Activated T-cell treated with anti-CD3 and anti-CD28 coated beads, Interleukin-2, amount 50 U/mL, for 24 hours (primary cell): Measurements from ENCODE around the gene CPNE9.

Experiments used
- DNase-seq: peaks from one replicate; pipeline ENCODE4 v3.0.0-alpha.2; 2020
- H3K27ac Mint-ChIP-seq: 2 replicates; pipeline ENCODE4 v1.8.0; 2020; ENCODE audit warnings: mild to moderate bottlenecking, mixed read lengths
- H3K27me3 Mint-ChIP-seq: 2 replicates; pipeline ENCODE4 v1.8.0; 2020; ENCODE audit warnings: mixed read lengths
- H3K36me3 Mint-ChIP-seq: 2 replicates; pipeline ENCODE4 v1.8.0; 2020; ENCODE audit warnings: low read depth, mixed read lengths
- H3K4me1 Mint-ChIP-seq: 2 replicates; pipeline ENCODE4 v1.8.0; 2020; ENCODE audit warnings: low read depth, mixed read lengths
- H3K4me3 Mint-ChIP-seq: 2 replicates; pipeline ENCODE4 v1.8.0; 2020; ENCODE audit warnings: mild to moderate bottlenecking, moderate library complexity, mixed read lengths
- H3K9me3 Mint-ChIP-seq: 2 replicates; pipeline ENCODE4 v1.8.0; 2020; ENCODE audit warnings: mixed read lengths

The CPNE9 gene

GRCh38 chr3:9703736-9704346 is at the start of gene CPNE9:
CPNE9 (plus strand) TSS chr3:9703833; CDS start chr3:9703997, 164 bp downstream.
- no peak for DNase-seq
- Mint-ChIP-seq H3K4me3 (peak within 1 kb of the TSS; percentile 53), H3K9me3 (no peaks in the 10 kb centered on the region), H3K27me3 (peaks cover 29% of the 10 kb centered on the region), H3K4me1 (peaks cover 12% of the 10 kb centered on the region), H3K27ac (no peak within 1 kb of the TSS), H3K36me3 (peaks cover 37% of the 10 kb centered on the region)

- peaks cover 94% of the 10 kb centered on the region for H3K36me3 Mint-ChIP-seq
- no peak overlapping the region for H3K27ac Mint-ChIP-seq
- peaks cover 11% of the 10 kb centered on the region for H3K4me1 Mint-ChIP-seq
- no peaks in the 10 kb centered on the region for H3K9me3 Mint-ChIP-seq
- H3K27me3 Mint-ChIP-seq: no peaks in the 10 kb centered on the region
- no peak for DNase-seq
- no peak overlapping the region for H3K4me3 Mint-ChIP-seq
Measured at GRCh38 chr3:9659849-9660248, 43.8 kb upstream of the CPNE9 start.

- H3K36me3 Mint-ChIP-seq: peaks cover 93% of the 10 kb centered on the region
- no peaks in the 10 kb centered on the region for H3K27me3 Mint-ChIP-seq
- no peak for DNase-seq
- no peak overlapping the region for H3K27ac Mint-ChIP-seq
- peaks cover 11% of the 10 kb centered on the region for H3K4me1 Mint-ChIP-seq
- no peak overlapping the region for H3K4me3 Mint-ChIP-seq
- H3K9me3 Mint-ChIP-seq: no peaks in the 10 kb centered on the region
Measured at GRCh38 chr3:9660972-9661371, 42.7 kb upstream of the CPNE9 start.

- Mint-ChIP-seq H3K27me3 (no peaks in the 10 kb centered on the region), H3K9me3 (no peaks in the 10 kb centered on the region), H3K4me1 (peaks cover 4% of the 10 kb centered on the region), H3K27ac (no peak overlapping the region), H3K36me3 (peaks cover 91% of the 10 kb centered on the region), H3K4me3 (no peak overlapping the region)
- no peak for DNase-seq
Measured at GRCh38 chr3:9664119-9664751, 39.4 kb upstream of the CPNE9 start.

- Mint-ChIP-seq H3K36me3 (peaks cover 94% of the 10 kb centered on the region), H3K9me3 (no peaks in the 10 kb centered on the region), H3K4me3 (no peak overlapping the region), H3K27me3 (no peaks in the 10 kb centered on the region), H3K27ac (peak overlapping the region; percentile 20), H3K4me1 (peaks cover 1% of the 10 kb centered on the region)
- DNase-seq: no peak
Measured at GRCh38 chr3:9666704-9667445, 36.8 kb upstream of the CPNE9 start.

- H3K27me3 Mint-ChIP-seq: no peaks in the 10 kb centered on the region
- DNase-seq: no peak
- H3K36me3 Mint-ChIP-seq: peaks cover 95% of the 10 kb centered on the region
- no peak overlapping the region for H3K4me3 Mint-ChIP-seq
- H3K27ac Mint-ChIP-seq: peak overlapping the region; percentile 44
- H3K9me3 Mint-ChIP-seq: no peaks in the 10 kb centered on the region
- H3K4me1 Mint-ChIP-seq: peaks cover 1% of the 10 kb centered on the region
Measured at GRCh38 chr3:9669277-9669676, 34.4 kb upstream of the CPNE9 start.

- DNase-seq: no peak
- no peaks in the 10 kb centered on the region for H3K27me3 Mint-ChIP-seq
- no peaks in the 10 kb centered on the region for H3K9me3 Mint-ChIP-seq
- peaks cover 1% of the 10 kb centered on the region for H3K4me1 Mint-ChIP-seq
- no peak overlapping the region for H3K4me3 Mint-ChIP-seq
- peak overlapping the region; percentile 44 for H3K27ac Mint-ChIP-seq
- H3K36me3 Mint-ChIP-seq: peaks cover 95% of the 10 kb centered on the region
Measured at GRCh38 chr3:9669720-9670432, 33.8 kb upstream of the CPNE9 start.

GRCh38 chr3:9673082-9673481 is 30.6 kb upstream of the CPNE9 start:
- Mint-ChIP-seq H3K4me3 (no peak overlapping the region), H3K4me1 (no peaks in the 10 kb centered on the region), H3K9me3 (no peaks in the 10 kb centered on the region), H3K27ac (no peak overlapping the region), H3K36me3 (peaks cover 98% of the 10 kb centered on the region), H3K27me3 (no peaks in the 10 kb centered on the region)
- no peak for DNase-seq

GRCh38 chr3:9673752-9674151 is 29.9 kb upstream of the CPNE9 start:
- no peaks in the 10 kb centered on the region for H3K4me1 Mint-ChIP-seq
- H3K9me3 Mint-ChIP-seq: no peaks in the 10 kb centered on the region
- peaks cover 98% of the 10 kb centered on the region for H3K36me3 Mint-ChIP-seq
- no peak for DNase-seq
- no peaks in the 10 kb centered on the region for H3K27me3 Mint-ChIP-seq
- H3K27ac Mint-ChIP-seq: no peak overlapping the region
- no peak overlapping the region for H3K4me3 Mint-ChIP-seq

- Mint-ChIP-seq H3K27me3 (no peaks in the 10 kb centered on the region), H3K9me3 (no peaks in the 10 kb centered on the region), H3K36me3 (peaks cover 98% of the 10 kb centered on the region), H3K27ac (no peak overlapping the region), H3K4me1 (no peaks in the 10 kb centered on the region), H3K4me3 (no peak overlapping the region)
- DNase-seq: no peak
Measured at GRCh38 chr3:9675736-9676290, 27.8 kb upstream of the CPNE9 start.

- no peak overlapping the region for H3K4me3 Mint-ChIP-seq
- H3K9me3 Mint-ChIP-seq: no peaks in the 10 kb centered on the region
- no peak for DNase-seq
- H3K4me1 Mint-ChIP-seq: no peaks in the 10 kb centered on the region
- no peaks in the 10 kb centered on the region for H3K27me3 Mint-ChIP-seq
- H3K27ac Mint-ChIP-seq: no peak overlapping the region
- H3K36me3 Mint-ChIP-seq: peaks cover 98% of the 10 kb centered on the region
Measured at GRCh38 chr3:9676785-9677184, 26.8 kb upstream of the CPNE9 start.

GRCh38 chr3:9678493-9678892 is 25.1 kb upstream of the CPNE9 start:
- no peak for DNase-seq
- H3K4me3 Mint-ChIP-seq: no peak overlapping the region
- no peaks in the 10 kb centered on the region for H3K4me1 Mint-ChIP-seq
- no peak overlapping the region for H3K27ac Mint-ChIP-seq
- no peaks in the 10 kb centered on the region for H3K27me3 Mint-ChIP-seq
- peaks cover 96% of the 10 kb centered on the region for H3K36me3 Mint-ChIP-seq
- H3K9me3 Mint-ChIP-seq: no peaks in the 10 kb centered on the region

GRCh38 chr3:9679476-9680080 is 24.1 kb upstream of the CPNE9 start:
- Mint-ChIP-seq H3K9me3 (no peaks in the 10 kb centered on the region), H3K4me3 (no peak overlapping the region), H3K27ac (peak overlapping the region; percentile 19), H3K4me1 (no peaks in the 10 kb centered on the region), H3K27me3 (no peaks in the 10 kb centered on the region), H3K36me3 (peaks cover 96% of the 10 kb centered on the region)
- DNase-seq: no peak
